T-helper 22 cell (primary cell): ENCODE results near the gene TBC1D10A.

Experiments used
- DNase-seq: peaks from one replicate; pipeline ENCODE4 v3.0.0-alpha.2; 2020; ENCODE audit warnings: low read depth

TBC1D10A gene

GRCh38 chr22:30245985-30246813 lies 80.5 kb downstream of the TBC1D10A start, which contains the start of gene LIF:
LIF (minus strand) TSS chr22:30246759; CDS start chr22:30246695, 64 bp downstream.
- DNase-seq: no peak

DNA sequence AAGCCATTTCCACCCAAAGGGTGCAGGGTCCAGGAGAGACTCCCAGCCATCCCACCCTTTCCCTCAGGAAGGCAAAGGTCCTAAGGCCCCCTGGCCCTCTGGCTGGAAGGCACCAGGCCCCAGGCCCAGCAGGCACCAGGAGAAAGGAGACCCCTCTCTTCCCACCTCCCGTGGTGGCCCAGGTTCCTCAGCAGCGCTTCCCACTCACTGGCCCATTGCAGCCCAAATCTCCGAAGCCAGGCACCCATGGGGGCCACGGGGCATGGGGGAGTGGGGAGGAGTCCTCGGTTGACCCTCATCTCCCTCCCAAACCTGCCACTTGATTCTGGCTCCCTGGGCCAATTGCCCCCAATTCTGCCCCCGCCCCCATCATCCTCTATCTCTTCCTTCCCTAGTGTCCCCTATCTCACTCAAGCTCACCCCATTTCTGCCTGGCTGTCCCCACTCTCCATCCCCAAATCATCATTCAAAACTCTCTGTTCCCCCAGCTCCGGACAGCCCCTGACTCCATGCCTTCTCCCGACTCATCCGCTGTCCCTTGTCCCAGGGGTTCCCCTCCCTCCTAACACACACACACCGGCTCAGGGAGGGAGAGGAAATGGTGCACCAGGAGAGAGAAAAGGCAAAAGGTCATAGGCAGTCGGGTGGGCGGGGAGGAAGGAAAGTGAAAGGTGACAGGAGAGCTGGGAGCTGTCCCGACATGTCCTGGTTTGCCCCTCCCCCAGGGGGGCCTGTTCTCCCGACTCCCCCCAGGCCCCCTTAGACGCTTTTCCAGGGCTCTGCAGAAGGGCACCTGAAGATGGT lies 81.4 kb downstream of the TBC1D10A start:
- no peak for DNase-seq

GRCh38 chr22:30244641-30245040 lies 82.1 kb downstream of the TBC1D10A start:
- DNase-seq: no peak

DNA sequence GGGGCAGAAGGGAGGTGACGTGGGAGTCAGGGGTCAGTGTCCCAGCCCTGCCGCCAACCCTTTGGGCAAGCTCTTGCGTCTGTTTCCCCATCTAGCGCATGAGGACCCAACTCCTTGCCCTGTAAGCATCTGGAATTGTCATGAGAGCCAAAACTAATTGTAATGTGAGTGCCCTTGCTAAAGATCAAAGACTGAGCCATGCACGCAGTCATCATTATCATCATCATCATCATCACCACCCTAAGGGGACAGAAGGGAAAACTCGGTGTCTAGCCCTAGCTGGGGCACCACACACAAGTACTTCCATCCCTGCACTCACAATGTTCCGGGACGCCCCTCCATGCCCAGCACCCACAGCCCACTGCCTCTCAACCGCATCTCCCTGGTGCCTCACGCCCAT lies 82.7 kb downstream of the TBC1D10A start:
- no peak for DNase-seq

DNA sequence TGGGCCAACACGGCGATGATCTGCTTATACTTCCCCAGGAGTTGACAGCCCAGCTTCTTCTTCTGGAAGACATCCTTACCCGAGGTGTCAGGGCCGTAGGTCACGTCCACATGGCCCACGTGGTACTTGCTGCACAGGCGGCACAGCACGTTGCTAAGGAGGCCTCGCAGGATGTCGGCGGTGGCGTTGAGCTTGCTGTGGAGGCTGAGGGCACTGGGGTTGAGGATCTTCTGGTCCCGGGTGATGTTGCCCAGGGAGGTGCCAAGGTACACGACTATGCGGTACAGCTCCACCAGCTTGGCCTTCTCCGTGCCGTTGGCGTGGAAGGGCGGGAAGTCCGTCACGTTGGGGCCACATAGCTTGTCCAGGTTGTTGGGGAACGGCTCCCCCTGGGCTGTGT lies 83.1 kb downstream of the TBC1D10A start:
- DNase-seq: no peak
